Frontal cortex (tissue), 4 donors: ENCODE data around the gene DMD. TPM values are rescaled to one million over a fixed set of nuclear protein-coding genes. Genes with fewer than 3 reads are reported as not detected.
"Not testable (repeated sequence)": the region's sequence is repeated elsewhere in the genome, so short reads cannot be mapped to it uniquely, and the experiment has no call there.

ENCODE experiments used
- DNase-seq, 2 donors: peaks; one replicate each; pipeline ENCODE4 v3.0.0; 2012; ENCODE audit warnings: low spot score in 2 of 2
- FAIRE-seq: peaks from 2 replicates; lab custom pipeline; 2012; peaks lifted over from hg19 to GRCh38; lab: Jason Lieb, UNC
- total RNA-seq: library from RNA; depleted of rRNA; stranded (reverse); fragments of >200 nt; gene quantifications from one replicate; pipeline ENCODE4 v1.2.3, GENCODE V29; 2014
- donor health status: control.
- donor health status: control.
- donor health status: control.

The DMD gene
- total RNA-seq, 1 donor from 2014 or later, result 56.7 TPM

DNA sequence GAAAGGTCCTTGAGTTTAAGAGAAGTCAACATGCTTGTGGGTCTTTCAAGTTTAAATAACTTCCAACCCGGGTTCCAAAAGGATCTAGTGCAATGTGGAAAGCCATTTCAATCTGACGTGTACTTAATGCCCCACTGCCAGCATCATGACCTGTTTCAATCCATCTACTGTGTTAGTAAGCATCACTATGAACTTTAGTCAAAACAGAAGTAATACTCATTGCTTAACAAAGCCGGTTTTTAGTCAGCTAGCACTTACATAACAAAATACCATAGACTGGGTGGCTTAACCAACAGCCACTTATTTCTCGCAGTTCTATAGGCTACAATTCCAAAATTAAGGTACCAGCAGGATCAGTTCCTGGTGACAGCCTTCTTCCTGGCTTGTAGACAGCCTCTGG is 677.5 kb downstream of the DMD start:
- no peak for FAIRE-seq
- DNase-seq, result no peak

DNA sequence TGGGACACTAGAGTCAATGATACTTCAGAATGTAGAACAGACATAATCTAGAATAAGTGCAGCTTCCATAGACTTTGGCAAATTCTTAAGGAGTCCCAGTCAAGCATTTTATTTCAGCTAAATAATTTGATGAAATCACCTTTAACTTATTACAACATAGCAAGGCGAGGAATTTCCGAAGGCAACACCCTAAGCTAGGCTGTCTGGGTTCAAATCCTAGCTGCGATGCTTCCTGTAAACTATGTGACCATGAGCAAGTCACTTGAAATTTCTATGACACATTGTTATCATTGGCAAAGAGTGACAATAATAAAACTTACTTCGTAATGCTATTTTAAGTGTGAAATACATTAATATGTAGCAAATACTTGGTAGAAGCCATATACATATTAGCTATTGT is 679.1 kb downstream of the DMD start:
- FAIRE-seq (no peak), DNase-seq (no peak)

GRCh38 chrX:32530802-32531403 is 680.4 kb downstream of the DMD start:
- FAIRE-seq (peak; percentile 96), DNase-seq (no peak)

DNA sequence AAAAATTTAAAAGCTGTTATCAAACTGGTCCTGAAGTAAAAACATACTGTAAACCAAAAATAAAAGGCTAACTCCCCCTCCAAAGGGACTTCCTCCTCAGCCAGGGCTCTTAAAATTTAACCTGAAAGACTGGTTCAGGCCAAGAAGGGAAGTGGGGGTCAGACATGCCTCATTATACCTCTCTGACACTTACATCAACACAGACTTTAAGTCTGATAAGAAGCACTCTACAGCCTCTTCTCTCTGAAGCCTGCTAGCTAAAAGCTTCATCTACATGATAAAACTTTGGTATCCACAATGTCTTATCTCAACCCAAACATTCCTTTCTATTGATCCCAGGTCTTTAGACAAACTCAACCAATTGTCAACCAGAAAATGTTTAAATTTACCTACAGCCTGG is 682.9 kb downstream of the DMD start:
- DNase-seq, result not testable (repeated sequence)

DNA sequence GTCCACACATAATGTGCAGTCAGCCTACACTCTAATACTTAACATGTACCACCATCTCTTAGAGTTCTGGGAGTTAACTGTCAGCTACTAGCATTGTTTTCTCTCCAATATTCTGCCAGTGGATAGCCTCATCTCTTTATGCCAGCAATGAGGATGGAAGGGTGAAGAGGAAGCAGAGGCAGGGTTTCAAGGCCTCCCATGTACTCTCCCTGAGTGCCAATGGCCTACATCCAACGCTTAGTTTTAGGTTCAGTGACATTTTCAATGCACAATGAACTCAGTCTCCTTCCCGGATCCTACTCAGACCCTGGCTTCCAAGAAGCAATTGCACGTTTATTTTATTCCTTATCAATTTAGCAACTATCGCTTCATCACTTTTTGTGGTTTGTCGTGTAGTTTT is 686.1 kb downstream of the DMD start:
- FAIRE-seq (no peak), DNase-seq (no peak)

More for the DNA sequence above, 682.9 kb downstream of the DMD start:
- FAIRE-seq, result not testable (repeated sequence)

- FAIRE-seq, result no peak
- DNase-seq, result peak in 1 of 2 donors; percentile 2
These were observed 687.0 kb downstream of the DMD start for GRCh38 chrX:32524385-32524784.

- FAIRE-seq (no peak), DNase-seq (no peak)
These were observed 690.6 kb downstream of the DMD start for GRCh38 chrX:32520789-32521188.

GRCh38 chrX:32514986-32515385 is 696.4 kb downstream of the DMD start:
- FAIRE-seq, result no peak

DNA sequence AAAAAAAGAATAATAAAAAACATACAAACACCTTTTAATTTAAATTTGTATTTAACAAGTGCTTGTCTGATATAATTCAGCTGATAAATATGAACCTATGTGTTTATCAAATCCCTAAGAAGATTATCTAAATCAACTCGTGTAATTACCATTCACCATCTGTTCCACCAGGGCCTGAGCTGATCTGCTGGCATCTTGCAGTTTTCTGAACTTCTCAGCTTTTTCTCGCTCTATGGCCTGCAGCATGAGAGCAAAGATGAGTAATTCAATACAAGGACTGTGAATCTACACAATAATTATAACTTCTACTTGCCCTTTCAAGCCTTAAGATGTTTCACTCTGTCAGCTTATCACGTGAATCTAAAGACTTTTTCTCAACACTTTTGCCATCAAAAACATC is 709.7 kb downstream of the DMD start:
- FAIRE-seq (no peak), DNase-seq (no peak)

More at GRCh38 chrX:32514986-32515385, 696.4 kb downstream of the DMD start:
- DNase-seq, result no peak

DNA sequence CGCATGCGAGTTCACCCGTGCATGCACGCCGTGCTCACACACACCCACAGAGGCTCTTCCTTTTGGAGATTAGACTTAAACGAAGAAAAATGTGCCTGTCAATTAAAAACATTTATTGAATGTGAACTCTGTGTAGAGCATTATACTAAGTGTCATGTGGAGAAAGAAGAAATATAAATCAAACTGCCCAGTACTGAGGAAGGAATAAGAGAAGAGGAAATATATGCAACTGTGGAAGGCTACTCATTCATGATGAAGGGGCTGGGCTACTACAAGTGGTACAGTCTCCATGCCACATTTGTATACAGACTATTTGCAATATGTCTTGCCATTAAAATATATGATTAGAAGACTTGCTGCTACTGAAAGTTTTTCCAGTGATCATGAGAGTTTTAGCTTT is 714.7 kb downstream of the DMD start:
- FAIRE-seq, result no peak

DNA sequence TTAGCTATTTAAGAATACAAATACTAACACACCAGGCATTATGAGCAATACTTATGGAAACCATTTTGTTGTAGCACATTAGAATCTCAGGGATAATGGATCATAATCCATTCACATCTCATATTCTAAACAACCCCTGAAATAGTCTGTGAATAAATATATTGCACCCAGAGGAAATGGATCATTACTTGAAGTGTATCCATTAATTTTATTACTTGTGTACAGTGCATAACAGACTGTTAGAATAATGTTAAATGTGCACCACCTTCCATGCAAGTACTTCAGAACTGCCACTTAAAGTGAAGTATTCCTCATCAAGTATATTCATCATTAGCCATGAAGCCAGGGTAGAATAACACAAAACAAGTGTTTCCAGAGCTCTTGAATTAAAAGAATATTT is 715.5 kb downstream of the DMD start:
- no peak for FAIRE-seq
- no peak for DNase-seq

More for the DNA sequence above, 714.7 kb downstream of the DMD start:
- DNase-seq, result no peak

DNA sequence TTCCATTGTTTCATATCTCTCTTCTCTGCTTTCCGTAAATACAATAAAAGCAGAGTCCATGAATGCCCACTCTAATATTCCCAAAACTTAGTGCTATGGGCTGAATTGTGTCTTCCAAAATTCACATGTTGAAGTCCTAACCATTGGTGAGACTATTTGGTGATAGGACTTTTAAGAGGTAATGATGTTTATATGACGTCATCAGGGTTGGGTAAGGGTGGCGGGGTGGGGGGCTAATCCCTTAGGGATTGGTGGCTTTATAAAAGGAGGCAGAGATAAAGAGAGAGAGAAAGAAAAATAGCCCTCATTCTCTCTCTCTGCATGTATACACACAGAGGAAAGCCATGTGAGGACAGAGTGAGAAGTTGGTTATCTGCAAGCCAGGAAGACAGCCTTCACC is 722.2 kb downstream of the DMD start:
- no peak for FAIRE-seq
- DNase-seq, result no peak

DNA sequence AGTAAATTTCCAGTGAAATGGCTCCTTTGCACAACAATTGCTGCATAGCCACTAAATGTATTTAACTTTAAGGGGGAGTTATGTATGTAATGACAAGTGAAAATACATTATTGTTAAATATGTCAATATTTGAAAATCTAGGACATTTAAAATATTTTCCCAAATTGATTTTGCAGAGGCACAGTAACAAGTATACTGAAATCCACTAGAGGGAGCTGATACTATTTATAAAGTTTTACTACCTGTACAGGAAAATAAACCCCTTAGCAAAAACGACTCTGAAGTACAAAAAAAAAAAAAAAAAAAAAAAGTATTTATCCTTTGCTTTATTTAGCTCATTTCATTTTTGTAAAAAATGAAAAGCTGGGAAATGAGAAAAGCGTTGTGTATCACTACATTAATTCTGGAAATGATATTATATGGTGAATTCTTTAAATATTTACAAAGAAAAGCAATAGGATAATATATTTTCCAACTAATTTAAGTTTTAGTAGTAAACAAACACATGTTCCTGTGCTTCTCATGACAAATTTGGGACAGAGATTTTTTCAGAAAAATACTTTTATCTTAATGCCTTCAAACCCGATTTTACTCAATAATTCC is 727.7 kb downstream of the DMD start:
- FAIRE-seq, result peak; percentile 83
- no peak for DNase-seq

GRCh38 chrX:32480019-32480418 is 731.3 kb downstream of the DMD start:
- DNase-seq, result no peak
- no peak for FAIRE-seq

DNA sequence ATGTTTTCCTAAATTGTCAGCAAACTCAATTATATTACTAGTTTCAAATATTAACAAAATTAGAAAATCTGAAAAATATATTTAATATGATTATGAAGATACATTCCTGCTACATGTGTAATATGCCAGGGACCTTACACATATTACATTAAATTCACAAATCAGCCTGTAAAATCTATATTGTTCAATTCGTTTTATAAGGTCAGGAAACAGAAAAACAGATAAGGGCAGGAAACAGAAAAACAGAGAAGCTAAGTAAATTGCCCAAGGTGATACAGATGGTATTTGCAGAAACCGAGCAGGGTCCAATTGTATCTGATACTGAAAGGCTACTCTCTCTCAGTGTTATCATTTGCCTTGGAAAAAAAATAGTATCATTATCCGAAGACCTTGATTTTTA is 739.0 kb downstream of the DMD start:
- no peak for FAIRE-seq

GRCh38 chrX:32455704-32456103 is 755.6 kb downstream of the DMD start:
- no peak for FAIRE-seq

More for the DNA sequence above, 739.0 kb downstream of the DMD start:
- DNase-seq, result no peak

DNA sequence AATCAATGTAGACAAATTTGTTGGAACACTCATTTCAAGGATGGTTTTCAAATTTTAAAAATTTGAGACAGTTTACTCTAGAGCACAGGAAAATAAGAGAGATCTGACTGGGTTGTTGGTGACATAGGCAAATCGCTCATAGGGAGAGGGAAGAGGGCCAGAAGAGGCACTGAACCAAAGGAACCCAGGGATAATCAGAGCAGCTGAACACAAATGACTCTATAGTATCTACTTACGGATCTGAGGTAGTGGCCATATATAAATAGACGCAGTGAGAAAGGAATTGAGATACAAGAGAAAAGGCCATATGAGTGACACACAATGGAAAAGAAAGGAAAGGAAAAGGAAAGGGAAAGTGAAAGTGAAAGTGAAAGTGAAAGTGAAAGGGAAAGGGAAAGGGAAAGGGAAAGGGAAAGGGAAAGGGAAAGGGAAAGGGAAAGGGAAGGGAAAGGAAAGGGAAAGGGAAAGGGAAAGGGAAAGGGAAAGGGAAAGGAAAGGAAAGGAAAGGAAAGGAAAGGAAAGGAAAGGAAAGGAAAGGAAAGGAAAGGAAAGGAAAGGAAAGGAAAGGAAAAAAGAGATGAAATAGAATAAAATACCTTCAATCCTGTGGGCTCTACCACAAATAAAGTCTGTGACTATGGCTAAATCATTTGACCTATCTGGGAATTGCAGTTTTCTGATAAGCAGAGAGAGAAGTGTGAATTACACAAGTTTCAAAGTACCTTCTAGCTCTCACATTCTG is 759.2 kb downstream of the DMD start:
- DNase-seq (no peak), FAIRE-seq (no peak)

More at GRCh38 chrX:32455704-32456103, 755.6 kb downstream of the DMD start:
- DNase-seq, result no peak

GRCh38 chrX:32448945-32449344 is 762.4 kb downstream of the DMD start:
- DNase-seq (no peak), FAIRE-seq (no peak)

GRCh38 chrX:32448320-32448719 is 763.0 kb downstream of the DMD start:
- DNase-seq (no peak), FAIRE-seq (no peak)

DNA sequence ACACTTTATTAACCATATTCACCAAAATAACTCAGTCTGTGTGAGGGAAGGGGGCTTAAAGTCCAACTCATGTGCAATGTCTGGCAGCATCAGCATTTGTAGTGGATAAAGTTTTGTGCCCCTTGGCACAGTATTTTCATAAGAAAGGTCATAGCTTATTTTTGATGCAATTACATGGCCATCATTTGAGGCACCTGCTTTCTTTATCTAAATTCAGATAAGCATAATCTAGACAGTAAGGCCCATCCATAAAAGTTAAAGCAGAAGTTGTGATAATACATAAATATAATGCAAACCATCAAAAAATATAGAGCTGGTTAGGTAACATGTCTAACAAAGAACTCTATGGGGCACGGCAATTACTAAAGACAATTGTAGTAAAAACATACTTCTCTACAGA is 763.7 kb downstream of the DMD start:
- no peak for FAIRE-seq

DNA sequence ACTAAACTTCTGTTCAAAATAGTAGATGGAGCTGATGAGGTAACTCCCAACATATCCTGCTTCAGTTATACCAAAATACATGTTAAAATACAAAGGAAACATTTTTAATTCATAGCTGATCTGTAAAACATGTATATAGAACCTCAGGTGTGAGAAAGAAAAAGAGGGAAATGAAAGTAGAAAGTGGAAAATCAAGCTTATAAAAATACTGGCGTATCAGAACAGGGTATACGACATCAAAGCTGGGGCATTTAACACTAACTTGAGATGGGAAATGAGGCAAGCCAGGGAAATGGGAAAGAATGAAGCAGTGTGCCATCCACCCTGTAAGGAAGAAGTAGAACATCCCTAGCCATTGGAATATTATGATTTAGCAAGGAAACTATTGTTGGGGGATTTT is 767.5 kb downstream of the DMD start:
- no peak for DNase-seq
- no peak for FAIRE-seq

More for the DNA sequence above, 763.7 kb downstream of the DMD start:
- DNase-seq, result no peak
